ENCODE measurements around the gene ATP2B2.

The ATP2B2 gene

GRCh38 chr3:10447527-10448260 lies 57.7 kb downstream of the ATP2B2 start:
- no peak for DNase-seq

- no peak for DNase-seq
Measured at GRCh38 chr3:10447110-10447509, 58.3 kb downstream of the ATP2B2 start.

GRCh38 chr3:10445561-10446175 lies 59.7 kb downstream of the ATP2B2 start:
- DNase-seq: no peak

- DNase-seq: no peak
Measured at GRCh38 chr3:10444511-10444910, 60.9 kb downstream of the ATP2B2 start.

- no peak for DNase-seq
Measured at GRCh38 chr3:10444110-10444429, 61.3 kb downstream of the ATP2B2 start.

GRCh38 chr3:10443272-10444109 lies 61.9 kb downstream of the ATP2B2 start:
- no peak for DNase-seq

- DNase-seq: no peak
Measured at GRCh38 chr3:10442151-10442795, 63.1 kb downstream of the ATP2B2 start.

GRCh38 chr3:10440684-10441083 lies 64.7 kb downstream of the ATP2B2 start:
- DNase-seq: no peak

GRCh38 chr3:10438902-10439610 lies 66.3 kb downstream of the ATP2B2 start:
- DNase-seq: no peak

- peak in 1 of 2 experiments; percentile 50 for DNase-seq
Measured at GRCh38 chr3:10437995-10438901, 67.1 kb downstream of the ATP2B2 start.

- peak; percentile 81 to 83 for DNase-seq
Measured at GRCh38 chr3:10437272-10437994, 68.0 kb downstream of the ATP2B2 start.

- no peak for DNase-seq
Measured at GRCh38 chr3:10435850-10436249, 69.5 kb downstream of the ATP2B2 start.

- no peak for DNase-seq
Measured at GRCh38 chr3:10434938-10435336, 70.4 kb downstream of the ATP2B2 start.

- no peak for DNase-seq
Measured at GRCh38 chr3:10434144-10434937, 71.0 kb downstream of the ATP2B2 start.

- no peak for DNase-seq
Measured at GRCh38 chr3:10432931-10433330, 72.5 kb downstream of the ATP2B2 start.

- DNase-seq: no peak
Measured at GRCh38 chr3:10432156-10432845, 73.1 kb downstream of the ATP2B2 start.

- DNase-seq: no peak
Measured at GRCh38 chr3:10430805-10431204, 74.6 kb downstream of the ATP2B2 start.

GRCh38 chr3:10428406-10429091 lies 76.8 kb downstream of the ATP2B2 start:
- DNase-seq: no peak

Data from activated T-cell treated with anti-CD3 and anti-CD28 coated beads, Interleukin-2, amount 50 U/mL, for 48 hours (primary cell).